Hematopoietic multipotent progenitor cell (in vitro differentiated cells): ENCODE results near the gene E4F1. TPM values are rescaled to one million over a fixed set of nuclear protein-coding genes. Genes with fewer than 3 reads are reported as not detected.

Experiments
- DNase-seq, 3 donors: peaks; one replicate each; pipeline ENCODE4 v3.0.0-alpha.2; 2011 to 2015; ENCODE audit warnings: low read depth in 2 of 3, low spot score in 2 of 3
- total RNA-seq: library from RNA; depleted of rRNA; stranded (reverse); fragments of >200 nt; gene quantifications from one replicate; pipeline ENCODE4 v1.2.3, GENCODE V29; 2012

Gene E4F1
- total RNA-seq, 1 donor = 52.0 TPM

DNA sequence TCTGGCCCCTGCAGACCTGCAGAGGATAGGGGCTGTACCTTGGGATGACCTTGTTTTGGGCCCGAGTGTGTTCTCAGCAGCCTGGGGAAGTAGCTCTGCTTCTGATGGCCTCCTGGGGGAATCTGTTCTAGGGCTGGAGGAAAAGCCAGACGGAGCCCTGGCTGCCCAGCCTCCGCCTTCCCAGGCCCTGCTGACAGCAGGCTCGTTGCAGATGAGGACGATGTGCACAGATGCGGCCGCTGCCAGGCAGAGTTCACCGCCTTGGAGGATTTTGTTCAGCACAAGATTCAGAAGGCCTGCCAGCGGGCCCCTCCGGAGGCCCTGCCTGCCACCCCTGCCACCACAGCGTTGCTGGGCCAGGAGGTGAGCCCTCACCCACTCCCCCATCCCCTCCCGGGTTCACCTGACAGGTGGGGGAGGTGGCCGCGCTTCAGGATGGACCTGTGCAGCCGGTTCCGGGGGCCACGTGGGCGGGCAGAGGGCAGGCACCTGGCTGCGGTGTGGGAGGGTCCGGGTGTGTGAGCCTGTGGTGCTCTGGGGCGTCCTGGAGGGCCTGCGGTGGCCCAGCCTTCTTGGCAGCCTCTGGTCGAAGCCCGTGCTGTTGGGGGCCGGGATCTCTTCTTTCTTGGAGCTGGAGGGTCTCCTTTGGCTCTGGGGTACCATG lies 4.9 kb downstream of the E4F1 start:
- no peak for DNase-seq

DNA sequence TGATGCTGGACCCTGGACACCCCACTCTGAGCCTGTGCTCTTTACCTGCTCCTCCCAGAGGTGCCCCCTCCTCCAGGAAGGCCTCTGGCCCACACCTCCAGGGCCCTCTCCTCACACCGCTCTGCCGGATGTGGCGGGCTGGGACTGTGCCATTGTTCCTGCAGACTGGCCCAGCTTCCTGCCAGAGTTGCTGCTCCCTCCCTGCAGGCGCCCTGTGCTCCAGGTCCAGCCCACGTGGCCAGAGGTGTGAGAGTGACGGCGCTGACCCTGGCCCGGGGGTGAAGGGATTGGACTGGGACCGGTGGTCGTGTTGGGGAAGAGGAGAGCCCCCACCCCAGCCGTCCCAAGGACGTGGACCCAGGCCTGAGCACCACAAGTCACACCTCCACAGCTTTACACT lies 5.7 kb downstream of the E4F1 start:
- no peak for DNase-seq

DNA sequence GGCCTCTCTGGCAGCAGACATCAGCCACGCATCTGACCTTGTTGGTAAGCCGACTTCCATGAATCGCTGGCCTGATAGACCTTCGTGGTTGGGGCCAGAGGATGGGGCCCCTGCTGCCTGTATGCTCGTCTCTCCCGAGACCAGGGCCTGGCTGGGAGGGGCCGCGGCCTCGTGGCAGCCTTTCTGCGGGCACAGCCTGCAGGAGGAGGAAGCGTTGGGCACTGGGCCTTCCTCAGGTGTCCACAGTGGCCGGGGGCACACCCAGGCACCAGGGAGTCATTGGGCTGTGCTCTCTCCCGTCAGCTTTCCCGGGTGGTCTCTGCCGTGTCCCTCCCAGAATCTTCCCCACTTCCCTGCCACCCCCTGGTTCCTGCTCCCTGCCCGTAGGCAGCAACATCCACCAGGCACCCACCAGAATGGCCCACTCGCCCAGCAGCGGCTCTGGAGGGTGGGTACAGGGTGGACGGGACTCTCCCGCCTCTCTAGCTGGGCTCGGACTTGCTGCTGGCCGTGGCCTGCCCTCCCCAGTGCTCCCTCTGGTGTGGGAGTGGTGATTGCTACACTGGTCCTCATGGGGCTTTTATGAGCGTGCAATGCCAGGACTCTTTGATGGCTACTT lies 6.3 kb downstream of the E4F1 start:
- DNase-seq = no peak

DNA sequence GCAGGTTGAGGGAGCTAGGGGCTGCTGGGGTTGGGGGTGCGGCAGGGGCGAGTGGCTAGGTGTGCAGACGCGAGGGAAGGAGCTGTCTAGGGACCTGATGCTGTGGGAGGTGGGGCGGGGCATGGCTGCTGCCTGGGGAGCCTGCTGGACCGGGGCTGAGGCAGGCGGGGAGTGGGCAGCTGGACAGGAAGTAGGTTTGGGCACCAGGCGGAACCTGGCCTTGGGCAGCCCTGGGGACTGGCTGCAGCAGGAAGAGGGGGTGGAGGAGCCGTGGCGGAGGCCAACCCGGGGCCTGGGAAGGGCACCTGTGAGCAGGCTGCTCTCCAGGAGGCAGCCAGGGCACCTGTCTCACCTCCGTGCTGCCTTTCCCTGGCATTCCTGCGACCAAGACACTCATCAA lies 7.0 kb downstream of the E4F1 start:
- no peak for DNase-seq

DNA sequence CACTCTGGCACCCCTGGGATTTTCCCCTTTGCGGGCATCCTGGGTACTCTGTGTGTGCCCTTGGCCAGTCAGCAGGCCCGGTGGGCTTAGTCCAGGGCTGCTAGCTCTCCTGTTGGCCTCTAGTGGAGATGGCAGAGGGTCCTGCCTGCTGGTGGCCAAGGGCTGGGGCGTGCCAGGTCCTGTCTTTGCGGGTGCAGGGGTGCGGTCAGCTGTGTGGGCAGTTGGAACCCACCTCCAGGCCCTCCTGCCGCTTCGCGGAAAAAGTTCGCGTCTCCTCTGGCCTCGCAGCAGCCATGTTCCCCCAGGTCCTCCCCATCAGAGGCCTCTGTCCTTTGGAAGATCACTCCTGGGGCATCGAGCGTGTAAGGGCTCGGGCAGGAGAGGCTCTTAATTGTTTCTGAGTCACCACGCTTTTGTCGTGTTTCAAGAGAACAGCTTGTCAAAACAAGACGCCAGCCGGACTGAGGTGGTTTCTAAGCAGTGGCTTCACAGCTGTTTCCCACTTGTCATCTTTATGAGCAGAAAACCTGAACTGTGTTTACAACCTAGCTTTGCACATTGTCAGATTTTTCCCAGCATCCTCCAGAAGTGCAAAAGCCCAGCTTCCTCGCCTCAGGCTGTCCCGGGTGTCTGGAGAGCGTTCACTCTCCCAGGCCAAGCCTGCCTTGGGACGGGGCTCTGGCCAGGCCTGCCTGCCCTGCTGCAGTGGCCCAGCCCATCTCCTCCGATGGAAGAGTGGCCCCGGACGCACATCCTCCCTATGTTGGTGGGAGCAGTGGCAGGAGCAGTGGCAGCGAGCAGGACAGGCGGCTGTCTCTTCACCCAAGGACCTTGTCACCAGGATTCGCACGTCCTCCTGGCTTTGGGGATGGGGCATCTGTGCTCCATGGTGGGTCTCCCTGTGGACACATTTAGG lies 7.9 kb downstream of the E4F1 start:
- DNase-seq = no peak

DNA sequence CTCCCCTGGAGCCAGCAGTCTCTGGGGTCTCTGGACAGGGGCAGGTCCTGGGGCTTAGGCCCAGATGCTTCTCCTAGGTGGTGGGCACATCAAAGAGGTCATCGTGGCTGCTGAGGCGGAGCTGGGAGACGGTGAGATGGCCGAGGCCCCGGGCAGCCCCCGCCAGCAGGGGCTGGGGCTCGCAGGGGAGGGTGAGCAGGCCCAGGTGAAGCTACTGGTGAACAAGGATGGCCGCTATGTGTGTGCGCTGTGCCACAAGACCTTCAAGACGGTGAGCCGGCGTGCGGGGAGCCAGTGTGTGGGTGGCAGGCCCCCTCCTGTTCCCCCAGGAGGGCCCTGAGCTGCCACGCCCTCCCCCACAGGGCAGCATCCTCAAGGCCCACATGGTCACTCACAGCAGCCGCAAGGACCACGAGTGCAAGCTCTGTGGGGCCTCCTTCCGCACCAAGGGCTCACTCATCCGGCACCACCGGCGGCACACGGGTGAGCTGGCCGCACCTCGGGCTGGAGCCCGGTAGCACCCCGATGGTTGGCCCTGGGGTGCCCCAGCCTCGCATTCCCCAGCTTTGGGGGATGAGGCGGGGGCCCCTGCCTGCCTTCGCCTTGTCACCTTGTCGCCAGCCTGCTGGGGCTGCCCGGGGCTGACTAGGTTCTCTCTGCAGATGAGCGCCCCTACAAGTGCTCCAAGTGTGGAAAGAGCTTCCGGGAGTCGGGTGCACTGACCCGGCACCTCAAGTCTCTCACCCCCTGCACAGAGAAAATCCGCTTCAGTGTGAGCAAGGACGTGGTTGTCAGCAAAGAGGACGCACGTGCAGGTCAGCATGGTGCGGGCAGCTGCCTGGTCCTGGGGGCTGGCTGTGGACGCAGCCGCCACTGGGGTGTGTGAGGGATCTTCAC lies 9.0 kb downstream of the E4F1 start:
- DNase-seq = no peak

DNA sequence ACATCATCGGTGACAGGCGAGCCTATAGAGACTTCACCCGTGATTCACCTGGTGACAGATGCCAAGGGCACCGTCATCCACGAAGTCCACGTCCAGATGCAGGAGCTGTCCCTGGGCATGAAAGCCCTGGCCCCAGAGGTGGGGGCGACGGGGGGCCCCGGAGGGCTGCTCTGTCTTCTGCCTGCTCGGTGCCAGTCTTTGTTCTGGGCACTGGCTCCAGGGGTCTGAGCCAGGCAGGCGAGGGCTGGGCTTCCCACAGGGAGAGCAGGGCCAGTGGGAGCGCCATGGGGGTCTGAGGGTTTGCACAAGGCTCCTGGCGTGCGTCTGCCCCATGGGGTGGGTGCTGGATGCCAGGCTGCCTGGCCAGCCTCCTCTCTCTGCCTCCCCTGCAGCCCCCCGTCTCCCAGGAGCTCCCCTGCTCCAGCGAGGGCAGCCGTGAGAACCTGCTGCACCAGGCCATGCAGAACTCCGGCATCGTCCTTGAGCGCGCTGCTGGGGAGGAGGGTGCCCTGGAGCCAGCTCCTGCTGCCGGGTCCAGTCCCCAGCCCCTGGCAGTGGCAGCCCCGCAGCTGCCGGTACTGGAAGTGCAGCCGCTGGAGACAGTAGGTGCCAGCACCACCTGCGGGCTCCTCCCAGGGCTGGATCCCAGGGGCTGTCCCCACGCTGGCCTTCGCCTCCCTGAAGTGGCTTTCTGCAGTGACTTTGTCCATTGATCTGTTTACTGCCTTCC lies 9.8 kb downstream of the E4F1 start:
- DNase-seq = no peak

DNA sequence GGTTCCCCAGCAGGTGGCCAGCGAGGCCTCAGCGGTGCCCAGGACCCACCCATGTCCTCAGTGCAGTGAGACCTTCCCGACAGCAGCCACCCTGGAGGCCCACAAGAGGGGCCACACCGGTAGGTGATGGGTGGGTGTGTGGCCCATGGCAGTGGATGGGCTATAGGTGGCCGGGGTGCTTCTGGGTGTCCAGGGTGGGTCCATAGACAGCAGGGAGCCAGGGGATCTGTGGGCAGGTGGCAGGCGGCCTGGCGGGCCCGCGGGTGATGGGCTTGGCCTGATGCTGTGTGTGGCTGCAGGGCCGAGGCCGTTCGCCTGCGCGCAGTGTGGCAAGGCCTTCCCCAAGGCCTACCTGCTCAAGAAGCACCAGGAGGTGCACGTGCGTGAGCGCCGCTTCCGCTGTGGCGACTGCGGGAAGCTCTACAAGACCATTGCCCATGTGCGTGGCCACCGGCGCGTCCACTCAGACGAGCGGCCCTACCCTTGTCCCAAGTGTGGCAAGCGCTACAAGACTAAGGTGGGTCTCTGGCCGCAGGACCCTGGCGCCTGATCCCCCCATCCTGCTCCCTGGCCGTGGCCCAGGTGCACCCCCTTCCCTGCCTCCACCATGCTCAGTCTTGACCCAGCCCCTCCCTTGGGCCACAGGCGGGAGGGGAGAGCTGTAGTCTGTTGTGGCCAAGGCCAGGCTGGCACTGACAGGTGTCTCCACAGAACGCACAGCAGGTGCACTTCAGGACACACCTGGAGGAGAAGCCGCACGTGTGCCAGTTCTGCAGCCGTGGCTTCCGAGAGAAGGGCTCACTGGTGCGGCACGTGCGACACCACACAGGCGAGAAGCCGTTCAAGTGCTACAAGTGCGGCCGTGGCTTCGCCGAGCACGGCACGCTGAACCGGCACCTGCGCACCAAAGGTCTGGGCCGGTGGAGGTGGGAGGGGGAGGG lies 10.8 kb downstream of the E4F1 start:
- no peak for DNase-seq

DNA sequence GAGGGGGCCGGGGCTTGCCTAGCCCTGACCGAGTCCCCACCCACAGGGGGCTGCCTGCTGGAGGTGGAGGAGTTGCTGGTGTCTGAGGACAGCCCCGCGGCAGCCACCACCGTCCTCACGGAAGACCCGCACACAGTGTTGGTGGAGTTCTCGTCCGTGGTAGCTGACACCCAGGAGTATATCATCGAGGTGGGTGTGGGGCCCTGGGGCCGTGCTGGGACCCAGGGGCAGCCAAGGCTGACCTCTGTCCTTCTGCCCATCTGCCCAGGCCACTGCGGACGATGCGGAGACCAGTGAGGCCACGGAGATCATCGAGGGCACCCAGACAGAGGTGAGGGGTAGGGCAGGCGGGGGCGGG lies 11.4 kb downstream of the E4F1 start:
- DNase-seq = no peak

DNA sequence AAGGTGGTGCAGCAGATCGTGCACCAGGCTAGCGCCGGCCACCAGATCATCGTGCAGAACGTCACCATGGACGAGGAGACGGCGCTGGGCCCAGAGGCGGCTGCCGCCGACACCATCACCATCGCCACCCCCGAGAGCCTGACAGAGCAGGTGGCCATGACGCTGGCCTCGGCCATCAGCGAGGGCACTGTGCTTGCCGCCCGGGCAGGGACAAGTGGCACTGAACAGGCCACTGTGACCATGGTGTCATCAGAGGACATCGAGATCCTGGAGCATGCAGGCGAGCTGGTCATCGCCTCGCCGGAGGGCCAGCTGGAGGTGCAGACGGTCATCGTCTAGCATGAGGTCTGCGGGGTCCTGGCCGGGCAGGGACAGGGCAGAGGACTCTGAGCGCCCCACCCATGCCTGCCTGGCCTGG lies 11.9 kb downstream of the E4F1 start:
- no peak for DNase-seq

DNA sequence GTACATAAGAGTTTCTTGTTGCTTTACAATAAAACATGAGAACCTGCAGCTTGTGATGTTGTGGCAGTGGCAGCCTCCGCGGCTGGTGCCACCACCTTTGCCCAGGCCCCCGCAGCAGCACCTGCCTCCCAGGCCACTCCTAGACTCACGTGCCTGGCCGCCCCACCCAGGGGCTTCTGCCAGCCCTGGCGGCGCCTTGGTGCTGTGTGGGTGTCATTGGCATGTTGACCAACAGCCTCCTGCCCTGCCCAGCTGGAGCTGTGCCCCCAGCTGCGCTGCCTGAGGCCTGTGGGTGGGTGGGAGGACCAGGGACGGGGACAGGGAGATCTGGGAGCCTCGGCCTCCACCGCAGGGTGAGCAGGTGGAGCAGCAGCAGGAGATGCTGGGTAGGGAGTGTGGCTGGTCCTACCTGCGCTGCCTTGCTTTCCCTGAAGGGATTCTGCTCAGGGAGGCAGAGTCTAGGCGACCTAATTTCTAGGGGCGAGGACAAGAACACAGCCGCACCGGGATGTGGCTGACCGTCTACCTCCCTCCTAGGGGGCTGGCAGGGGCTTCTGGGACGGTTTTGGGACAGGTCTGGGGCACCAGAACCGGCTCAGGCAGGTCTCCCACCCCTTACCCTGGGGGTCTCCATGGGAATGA lies 12.4 kb downstream of the E4F1 start:
- DNase-seq = no peak

DNA sequence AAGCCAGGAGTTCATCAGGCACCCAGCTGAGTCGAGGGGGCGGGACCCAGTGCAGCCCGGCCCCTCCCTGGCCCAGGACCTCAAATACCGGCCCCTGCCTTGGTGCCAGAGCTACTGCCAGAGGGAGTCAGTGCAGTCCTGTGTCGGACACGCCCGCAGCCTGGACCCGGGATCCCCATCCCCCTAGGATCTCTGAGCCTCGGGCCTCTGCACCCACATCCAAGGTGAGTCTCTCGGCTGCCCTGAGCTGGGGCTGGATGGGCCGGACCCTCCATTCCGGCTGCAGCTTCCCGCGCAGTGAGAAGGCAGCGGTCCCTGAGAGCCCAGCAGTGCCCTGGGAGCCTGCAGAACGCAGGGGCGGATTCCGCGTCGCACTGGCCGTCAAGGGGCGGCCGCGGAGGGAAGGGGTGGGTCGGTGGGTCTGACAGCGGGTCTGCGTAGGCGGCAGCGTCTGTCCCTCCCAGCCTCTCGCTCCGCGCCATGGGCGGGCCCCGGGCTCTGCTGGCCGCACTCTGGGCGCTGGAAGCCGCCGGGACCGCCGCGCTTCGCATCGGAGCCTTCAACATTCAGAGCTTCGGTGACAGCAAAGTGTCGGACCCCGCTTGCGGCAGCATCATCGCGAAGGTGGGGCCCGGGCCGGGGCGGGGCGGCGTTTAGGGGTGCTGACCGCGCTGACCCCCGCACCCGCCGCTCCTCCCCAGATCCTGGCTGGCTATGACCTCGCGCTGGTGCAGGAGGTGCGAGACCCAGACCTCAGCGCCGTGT lies 13.1 kb downstream of the E4F1 start, which contains the start of gene DNASE1L2:
Gene DNASE1L2, plus strand, starts transcription at position 108 of the 765 bp plus-strand sequence. Its CDS starts 373 bp downstream, at position 481.
- no peak for DNase-seq

DNA sequence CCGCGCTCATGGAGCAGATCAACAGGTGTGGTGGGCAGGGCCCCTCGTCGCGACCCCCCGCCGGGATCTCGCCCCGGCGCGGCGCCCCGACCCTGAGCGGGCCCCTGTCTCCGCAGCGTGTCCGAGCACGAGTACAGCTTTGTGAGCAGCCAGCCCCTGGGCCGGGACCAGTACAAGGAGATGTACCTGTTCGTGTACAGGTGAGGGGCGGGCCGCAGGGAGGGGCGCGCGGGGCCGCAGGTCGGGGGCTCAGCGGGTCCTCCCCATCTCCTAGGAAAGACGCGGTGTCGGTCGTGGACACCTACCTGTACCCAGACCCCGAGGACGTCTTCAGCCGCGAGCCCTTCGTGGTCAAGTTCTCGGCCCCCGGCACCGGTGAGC lies 13.7 kb downstream of the E4F1 start:
- DNase-seq = no peak

DNA sequence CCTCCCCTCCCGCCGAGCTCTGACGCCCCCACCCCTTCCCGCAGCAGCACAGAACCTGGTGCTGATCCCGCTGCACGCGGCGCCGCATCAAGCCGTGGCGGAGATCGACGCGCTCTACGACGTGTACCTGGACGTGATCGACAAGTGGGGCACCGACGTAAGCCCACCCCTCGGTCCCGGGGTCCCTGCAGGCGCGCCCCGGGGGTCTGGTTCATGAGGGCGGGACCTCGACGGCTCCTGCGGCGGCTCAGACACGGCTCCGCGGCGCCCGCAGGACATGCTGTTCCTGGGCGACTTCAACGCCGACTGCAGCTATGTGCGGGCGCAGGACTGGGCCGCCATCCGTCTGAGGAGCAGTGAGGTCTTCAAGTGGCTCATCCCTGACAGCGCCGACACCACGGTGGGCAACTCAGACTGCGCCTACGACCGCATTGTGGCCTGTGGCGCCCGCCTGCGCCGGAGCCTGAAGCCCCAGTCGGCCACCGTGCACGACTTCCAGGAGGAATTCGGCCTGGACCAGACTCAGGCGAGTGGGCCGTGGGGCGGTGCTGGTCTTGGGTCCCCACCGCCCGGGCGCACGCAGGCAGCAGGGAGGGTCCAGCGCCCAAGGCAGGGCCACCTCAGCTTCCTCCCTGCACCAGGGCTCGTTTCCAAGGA lies 14.2 kb downstream of the E4F1 start:
- no peak for DNase-seq

DNA sequence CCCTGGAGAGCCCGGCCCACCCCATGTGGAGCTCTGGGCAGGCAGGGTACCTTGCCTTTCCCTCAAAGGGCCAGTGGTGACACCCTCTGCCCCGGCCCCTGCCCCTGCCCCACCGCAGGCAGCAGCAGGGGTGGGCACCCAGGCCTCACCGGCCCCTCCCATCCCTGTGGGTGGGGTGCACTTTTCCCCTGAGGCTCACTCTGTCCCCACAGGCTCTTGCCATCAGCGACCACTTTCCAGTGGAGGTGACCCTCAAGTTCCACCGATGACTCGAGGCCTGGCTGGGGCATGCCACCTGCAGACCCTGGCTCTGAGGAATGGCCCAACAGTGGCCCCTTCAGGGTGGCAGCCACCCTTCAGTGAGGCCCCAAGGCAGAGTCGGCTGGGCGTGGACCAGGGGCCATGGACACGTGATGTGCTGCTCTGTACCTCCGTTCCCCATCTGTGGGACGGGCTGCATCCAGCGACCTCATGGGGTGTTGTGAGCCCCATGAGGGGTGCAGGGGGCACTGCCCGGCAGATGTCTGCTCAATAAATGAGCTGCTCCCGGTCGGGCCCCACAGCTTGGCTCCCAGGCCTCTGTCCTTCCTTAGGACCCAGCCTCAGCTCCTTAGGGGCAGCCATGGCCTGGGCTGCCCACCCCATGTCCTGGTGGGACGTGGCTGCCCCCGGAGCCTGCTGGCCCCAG lies 14.9 kb downstream of the E4F1 start:
- no peak for DNase-seq

DNA sequence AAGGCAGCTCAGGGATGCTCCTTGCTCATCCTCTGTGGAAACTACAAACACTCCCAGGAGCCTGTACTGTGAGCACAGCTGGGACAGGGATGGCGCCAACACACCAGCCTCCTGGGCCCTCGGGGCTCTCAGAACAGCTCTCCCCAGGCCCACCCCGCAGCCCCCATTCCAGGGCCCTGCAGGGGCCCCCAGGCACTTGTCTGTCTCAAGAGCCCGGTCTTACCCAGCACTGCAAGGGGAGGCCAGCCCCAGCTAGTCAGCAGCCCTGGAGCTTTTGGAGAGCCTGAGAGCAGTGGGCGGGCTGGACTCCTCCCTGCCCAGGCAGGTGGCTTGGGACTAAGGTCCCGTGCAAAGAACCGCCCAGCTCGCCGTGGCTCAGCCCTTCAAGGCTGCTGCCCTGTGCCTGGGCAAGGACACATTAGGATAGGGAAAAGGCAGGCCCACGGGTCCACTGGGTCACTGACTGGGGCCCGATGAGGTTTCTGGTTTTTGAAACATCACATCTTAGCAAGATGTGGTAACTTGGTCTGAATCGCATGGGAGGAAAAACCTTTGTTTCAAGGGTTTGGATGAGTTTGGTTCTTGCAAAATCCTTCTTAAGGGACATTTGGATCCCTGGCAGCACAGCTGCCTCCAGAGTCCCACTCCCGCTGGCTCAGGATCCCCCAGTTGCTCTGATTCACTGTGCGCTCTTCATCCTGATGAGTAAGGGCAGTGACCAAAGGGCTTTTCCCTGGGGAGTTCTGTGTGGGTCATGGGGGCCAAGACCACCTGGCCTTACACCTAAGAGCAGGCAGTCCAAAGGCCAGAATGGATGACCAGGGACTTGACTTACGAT lies 15.7 kb downstream of the E4F1 start:
- no peak for DNase-seq
